IPS-18c (cell line): ENCODE data around the gene CYBA.

Source experiments
- H3K4me3 ChIP-seq: 2 replicates; pipeline ENCODE4 v1.7.0; 2013; ENCODE audit warnings: low read depth, mild to moderate bottlenecking, low read length, moderate library complexity; ENCODE audit not compliant: insufficient read depth
- H3K9me3 ChIP-seq: one replicate; pipeline ENCODE4 v1.6.1; 2013; ENCODE audit warnings: mild to moderate bottlenecking, low read length, moderate library complexity; ENCODE audit not compliant: control insufficient read depth, insufficient read depth

CYBA gene

GRCh38 chr16:88627531-88628411, 23.1 kb downstream of the CYBA start:
- Histone ChIP-seq H3K4me3 (no peak overlapping the region), H3K9me3 (no peaks in the 10 kb centered on the region)

GRCh38 chr16:88626646-88627045, 24.2 kb downstream of the CYBA start:
- no peaks in the 10 kb centered on the region for H3K9me3 ChIP-seq
- no peak overlapping the region for H3K4me3 ChIP-seq

- Histone ChIP-seq H3K4me3 (no peak overlapping the region), H3K9me3 (no peaks in the 10 kb centered on the region)
Measured at GRCh38 chr16:88624977-88625576, 25.8 kb downstream of the CYBA start.

DNA sequence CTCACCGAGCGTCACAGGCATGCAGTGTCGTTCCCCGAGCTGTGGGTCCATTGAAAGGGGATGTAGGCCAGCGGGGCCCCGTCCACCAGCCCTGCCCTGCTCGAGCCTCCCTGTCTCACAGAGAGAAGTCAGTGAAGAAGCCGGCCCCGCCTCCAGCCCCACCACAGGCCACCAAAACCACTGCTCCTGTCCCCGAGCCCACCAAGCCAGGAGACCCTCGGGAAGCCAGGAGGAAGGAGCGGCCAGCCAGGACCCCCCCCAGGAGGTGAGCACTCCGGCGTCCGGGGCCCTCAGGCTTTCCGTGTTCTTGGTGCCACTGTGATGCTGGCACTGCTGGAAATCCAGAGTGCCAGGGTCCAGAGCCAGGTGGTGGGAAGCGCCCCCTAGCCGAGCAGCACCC, 26.4 kb downstream of the CYBA start:
- Histone ChIP-seq H3K9me3 (no peaks in the 10 kb centered on the region), H3K4me3 (no peak overlapping the region)

GRCh38 chr16:88623858-88624257, 27.0 kb downstream of the CYBA start:
- H3K4me3 ChIP-seq, result no peak overlapping the region

GRCh38 chr16:88622866-88623265, 28.0 kb downstream of the CYBA start:
- Histone ChIP-seq H3K9me3 (no peaks in the 10 kb centered on the region), H3K4me3 (no peak overlapping the region)

More at GRCh38 chr16:88623858-88624257, 27.0 kb downstream of the CYBA start:
- H3K9me3 ChIP-seq, result no peaks in the 10 kb centered on the region

GRCh38 chr16:88622125-88622524, 28.7 kb downstream of the CYBA start:
- no peaks in the 10 kb centered on the region for H3K9me3 ChIP-seq
- no peak overlapping the region for H3K4me3 ChIP-seq

- Histone ChIP-seq H3K4me3 (no peak overlapping the region), H3K9me3 (no peaks in the 10 kb centered on the region)
Measured at GRCh38 chr16:88619859-88620815, 30.7 kb downstream of the CYBA start.

GRCh38 chr16:88618956-88619667, 31.7 kb downstream of the CYBA start:
- Histone ChIP-seq H3K9me3 (no peaks in the 10 kb centered on the region), H3K4me3 (no peak overlapping the region)

- Histone ChIP-seq H3K9me3 (no peaks in the 10 kb centered on the region), H3K4me3 (no peak overlapping the region)
Measured at GRCh38 chr16:88618182-88618955, 32.5 kb downstream of the CYBA start.

DNA sequence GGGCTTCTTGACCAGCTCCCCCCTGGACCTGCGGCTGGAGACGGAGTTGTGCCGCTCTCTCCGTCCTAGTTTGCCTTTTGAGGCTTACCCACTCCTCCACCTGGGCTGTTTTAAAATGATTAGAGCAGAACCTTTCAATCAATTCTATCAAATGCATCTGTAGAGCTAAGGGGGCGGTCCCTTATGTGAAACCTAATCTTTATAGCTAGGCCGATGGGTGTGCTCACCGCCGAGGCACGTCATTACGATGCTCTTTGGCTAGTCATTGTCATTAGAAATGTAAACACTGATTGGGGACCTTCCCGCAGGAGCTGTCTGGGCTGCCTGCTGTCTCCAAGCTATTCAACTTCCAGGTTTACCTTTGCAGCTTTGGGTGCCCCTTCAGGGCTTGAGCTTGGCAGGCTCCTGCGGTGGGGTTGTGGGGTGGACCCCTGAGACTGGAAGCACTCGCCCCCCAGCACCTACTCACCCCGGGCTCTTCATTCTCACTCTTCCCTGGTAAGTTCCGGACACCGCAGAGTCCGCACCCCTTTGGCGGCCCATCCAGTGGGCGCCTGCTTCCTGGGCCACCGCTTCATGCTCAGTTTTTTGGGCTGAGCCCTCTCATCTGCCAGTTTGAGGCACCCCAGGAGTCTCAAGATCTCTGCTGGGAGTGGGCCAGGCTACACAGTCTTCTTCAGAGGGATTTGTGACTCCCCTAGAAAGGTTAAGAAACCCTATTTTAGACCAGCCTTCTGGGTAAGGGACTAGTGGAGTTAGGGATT, 33.4 kb downstream of the CYBA start:
- no peaks in the 10 kb centered on the region for H3K9me3 ChIP-seq
- no peak overlapping the region for H3K4me3 ChIP-seq

DNA sequence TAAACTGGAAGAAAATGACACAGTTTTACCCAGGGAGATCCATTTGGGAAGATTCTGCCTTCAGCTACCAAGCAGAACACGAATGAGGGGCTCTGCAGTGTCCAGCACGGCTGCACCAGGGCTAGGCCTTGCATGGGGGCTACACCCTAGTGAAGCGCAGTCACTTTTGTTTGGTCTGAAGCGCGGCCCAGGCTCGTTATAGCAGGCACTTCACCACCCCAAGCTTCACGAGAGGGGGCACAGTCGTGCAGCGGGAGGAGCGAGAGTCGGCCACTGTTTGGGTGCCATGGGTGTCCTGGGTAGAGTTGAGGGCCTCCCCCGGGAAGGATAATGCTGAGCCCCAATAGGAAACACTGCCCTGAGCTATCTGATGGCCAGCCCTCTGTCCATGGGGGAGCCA, 34.1 kb downstream of the CYBA start:
- Histone ChIP-seq H3K4me3 (no peak overlapping the region), H3K9me3 (no peaks in the 10 kb centered on the region)

DNA sequence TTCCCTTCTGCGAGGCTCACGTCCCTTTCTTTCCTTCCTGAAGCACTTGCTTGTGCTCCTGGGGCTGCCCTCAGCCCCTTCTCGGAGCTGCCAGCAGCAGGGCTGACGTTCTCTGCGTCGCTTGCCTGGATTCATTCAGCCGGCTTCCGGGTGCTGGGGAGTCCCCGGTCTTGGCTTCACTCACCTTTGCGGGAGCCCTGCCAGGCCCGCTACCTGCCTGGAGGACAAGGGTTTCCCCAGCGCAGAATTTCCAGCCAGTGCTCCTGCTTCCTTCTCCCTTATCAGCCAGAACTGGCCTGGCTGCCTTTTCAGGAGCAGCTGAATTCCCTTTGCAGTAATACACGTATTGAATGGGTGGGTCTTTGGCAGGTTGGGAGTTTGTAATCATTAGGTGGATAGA, 34.5 kb downstream of the CYBA start:
- Histone ChIP-seq H3K9me3 (no peaks in the 10 kb centered on the region), H3K4me3 (no peak overlapping the region)

DNA sequence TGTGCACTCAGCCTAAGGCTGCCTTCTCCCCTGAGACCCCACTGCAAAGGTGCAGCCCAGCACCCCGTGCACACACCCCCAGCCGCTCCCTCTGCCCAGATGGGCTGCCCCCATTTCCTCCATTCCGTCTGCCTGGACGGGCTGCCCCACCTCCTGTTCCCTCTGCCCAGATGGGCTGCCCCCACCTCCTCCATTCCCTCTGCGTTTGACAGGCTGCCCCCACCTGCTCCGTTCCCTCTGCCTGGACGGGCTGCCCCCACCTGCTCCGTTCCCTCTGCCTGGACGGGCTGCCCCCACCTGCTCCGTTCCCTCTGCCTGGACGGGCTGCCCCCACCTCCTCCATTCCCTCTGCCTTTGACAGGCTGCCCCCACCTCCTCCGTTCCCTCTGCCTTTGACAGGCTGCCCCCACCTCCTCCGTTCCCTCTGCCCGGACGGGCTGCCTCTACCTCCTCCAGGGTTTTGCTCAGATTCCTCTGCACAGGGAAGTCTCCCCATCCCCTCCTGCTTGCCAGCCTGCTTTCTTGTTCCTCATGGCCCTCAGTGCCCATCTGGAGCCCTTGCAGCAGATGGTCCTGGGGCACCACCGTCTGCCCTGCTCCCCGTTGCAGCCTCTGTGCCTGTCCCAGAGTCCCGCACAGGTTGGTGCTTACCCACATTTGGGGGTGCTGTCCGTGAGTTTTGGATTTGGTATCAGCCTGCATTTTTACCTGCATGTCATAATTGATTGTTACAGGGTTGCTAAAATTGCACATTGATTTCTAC, 35.9 kb downstream of the CYBA start:
- Histone ChIP-seq H3K9me3 (no peaks in the 10 kb centered on the region), H3K4me3 (no peak overlapping the region)
